ENCODE measurements around the gene SPTBN5.

The SPTBN5 gene

DNA sequence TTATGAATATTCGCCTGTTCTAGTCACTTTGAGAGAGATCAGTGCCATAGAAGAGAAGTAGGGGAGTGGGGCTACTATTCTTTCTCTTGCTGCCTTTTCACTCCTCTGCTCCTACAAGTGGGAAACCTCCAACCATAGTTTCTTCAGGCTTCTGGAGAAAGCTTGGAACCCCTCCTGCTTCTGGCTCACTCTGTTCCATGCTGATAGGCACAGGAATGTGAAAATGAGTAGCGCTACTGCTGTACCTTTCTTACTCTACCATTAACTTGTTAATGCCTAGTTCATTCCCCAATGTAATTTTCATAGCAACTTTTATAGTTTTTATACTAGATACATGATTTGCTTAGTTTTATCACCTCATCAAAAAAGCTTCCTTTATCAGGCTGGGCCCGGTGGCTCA is 92.7 kb downstream of the SPTBN5 start:
- no peak for ATAC-seq

DNA sequence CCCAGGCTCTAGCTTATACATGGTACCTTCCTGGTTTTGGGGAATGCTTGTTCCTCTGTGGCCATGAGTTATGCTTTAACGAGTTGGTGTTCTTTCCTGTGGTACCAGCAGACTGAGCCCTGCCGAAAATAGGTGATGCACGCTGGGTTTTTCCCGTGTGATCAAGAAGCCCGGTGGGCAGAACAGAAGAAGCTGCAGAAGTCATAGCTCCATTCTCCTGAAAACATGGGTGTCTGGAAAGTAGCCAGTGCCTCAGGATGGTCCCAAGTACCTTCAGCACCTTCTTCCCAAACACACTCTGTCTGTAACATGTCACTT is 94.4 kb downstream of the SPTBN5 start:
- peak; percentile 42 to 46 for ATAC-seq

DNA sequence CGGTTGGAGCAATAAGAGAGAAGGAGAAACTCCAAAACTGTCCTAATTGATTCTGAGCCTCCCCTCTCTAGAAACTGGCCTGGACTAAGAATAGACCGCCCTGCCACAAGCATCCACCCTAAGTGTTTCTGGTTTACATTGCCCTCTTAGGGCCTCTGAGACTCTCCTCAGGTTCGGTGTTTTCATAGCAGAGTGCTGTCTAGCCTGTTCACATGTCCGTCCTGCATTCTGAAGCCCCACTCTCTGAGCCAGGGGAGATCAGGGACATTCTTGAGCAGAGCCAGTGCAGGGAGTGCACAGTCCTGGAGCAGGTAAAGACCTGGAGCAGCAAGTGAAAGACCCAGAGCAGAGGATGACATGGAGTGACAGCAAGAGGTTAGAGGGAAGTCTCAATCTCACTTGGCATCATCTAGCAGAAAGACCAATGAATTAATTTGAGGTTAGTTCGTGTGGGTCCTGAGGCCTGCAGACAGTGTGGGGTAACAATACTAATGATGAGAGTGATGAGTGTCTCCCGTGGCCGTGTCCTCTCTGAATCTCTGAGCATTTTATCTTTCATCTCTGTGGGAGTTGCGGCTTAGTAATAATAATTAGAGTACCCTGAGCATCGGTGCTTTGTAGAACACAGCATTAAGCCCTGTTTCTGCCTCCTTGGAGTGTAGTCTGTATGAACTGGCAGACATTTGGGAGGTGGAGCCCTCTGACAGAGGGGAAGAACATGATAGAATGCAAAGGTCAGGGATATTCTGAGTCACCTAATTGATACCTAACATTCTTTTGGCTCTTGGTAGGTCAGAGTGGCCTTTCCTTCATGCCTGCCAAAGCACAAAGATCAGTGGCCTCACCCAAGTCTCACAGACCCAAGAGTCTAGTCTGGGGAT is 95.0 kb downstream of the SPTBN5 start:
- peak; percentile 51 to 64 for ATAC-seq
